ENCODE results near the gene PRDM2.

The PRDM2 gene

GRCh38 chr1:13869172-13869797 is 169.3 kb downstream of the PRDM2 start:
- no peak for DNase-seq

- no peak for DNase-seq
These were observed 171.4 kb downstream of the PRDM2 start for GRCh38 chr1:13871413-13871812.

GRCh38 chr1:13871886-13872285 is 171.9 kb downstream of the PRDM2 start:
- DNase-seq: no peak

GRCh38 chr1:13873032-13873431 is 173.0 kb downstream of the PRDM2 start:
- DNase-seq: no peak

All from effector CD8-positive, alpha-beta T cell (primary cell).